ENCODE measurements around the gene AGPS. TPM values are rescaled to one million over a fixed set of nuclear protein-coding genes. Genes with fewer than 3 reads are reported as not detected.

AGPS gene
- total and polyA plus RNA-seq, 2 donors (not counting 1 experiment from before 2014, with no cell fraction given), result 2.2 to 25.5 TPM

- TF ChIP-seq EZH2 (IDR thresholded peaks at IDR 0.05; ENCODE audit: borderline replicate concordance, insufficient read depth, low read depth, low read length, poor library complexity, severe bottlenecking), result no peak
- no peak overlapping the region for H3K4me2 ChIP-seq (replicated peaks; ENCODE audit: low read depth, low read length, poor library complexity, severe bottlenecking)
- ChIA-PET CTCF (no interaction called here), POLR2A (no interaction called here)
- H3K9me3 Mint-ChIP-seq (ENCODE audit: insufficient read depth), result no peaks in the 10 kb centered on the region
- no peaks in the 10 kb centered on the region for H3K4me1 ChIP-seq (ENCODE audit: control insufficient read depth in 2 of 2, insufficient read depth in 2 of 2, low read length in 2 of 2)
- H3K9me3 ChIP-seq (ENCODE audit: control extremely low read depth in 1 of 3, control insufficient read depth in 2 of 3, insufficient read depth in 1 of 3, low read length in 2 of 3), result no peaks in the 10 kb centered on the region
- H4K20me1 ChIP-seq (ENCODE audit: control insufficient read depth, insufficient read depth, low read length, poor library complexity, severe bottlenecking), result no peaks in the 10 kb centered on the region
- DNase-seq (no peak), ATAC-seq (ENCODE audit: low read depth) (no peak)
- WGBS (ENCODE audit: insufficient coverage), result no CpG with 5 or more reads among the region's 2 CpGs
- H2AFZ ChIP-seq (ENCODE audit: insufficient read depth, low read depth, low read length, poor library complexity, severe bottlenecking), result no peak overlapping the region
- H3K9ac ChIP-seq (ENCODE audit: low read length), result no peak overlapping the region
- H3K4me3 Mint-ChIP-seq, result no peak overlapping the region
- no peak overlapping the region for H3K27ac ChIP-seq (ENCODE audit: low read length in 2 of 2)
- H3K27me3 ChIP-seq (replicated peaks in 1 of 4; ENCODE audit: control extremely low read depth in 1 of 4, control insufficient read depth in 3 of 4, insufficient read depth in 4 of 4, low read length in 3 of 4), result no peaks in the 10 kb centered on the region
- H3K36me3 ChIP-seq (replicated peaks in 1 of 2; ENCODE audit: control extremely low read depth in 1 of 2, control insufficient read depth in 1 of 2, extremely low read depth in 1 of 2, insufficient read depth in 2 of 2, low read length in 1 of 2), result no peaks in the 10 kb centered on the region
- intact Hi-C loops (cut with micrococcal nuclease), result no loop called here
- H3K27me3 Mint-ChIP-seq, result no peaks in the 10 kb centered on the region
- H3K79me2 ChIP-seq (ENCODE audit: control insufficient read depth, insufficient read depth, low read length), result no peaks in the 10 kb centered on the region
- no peaks in the 10 kb centered on the region for H3K4me1 Mint-ChIP-seq
- no peak overlapping the region for H3K4me3 ChIP-seq (ENCODE audit: control extremely low read depth in 1 of 5, extremely low read depth in 1 of 5, insufficient read depth in 1 of 5, low read depth in 2 of 5, low read length in 4 of 5)
- H3K27ac Mint-ChIP-seq, result no peak overlapping the region
These were observed 7.4 kb upstream of the AGPS start for GRCh38 chr2:177385151-177385550.

GRCh38 chr2:177391822-177392372 is 676 bp upstream of the AGPS start:
- Mint-ChIP-seq H3K9me3 (ENCODE audit: insufficient read depth) (no peaks in the 10 kb centered on the region), H3K4me3 (peak overlapping the region; percentile 91), H3K27me3 (no peaks in the 10 kb centered on the region), H3K27ac (peak overlapping the region; percentile 75), H3K4me1 (peaks cover 40% of the 10 kb centered on the region)
- CTCF ChIA-PET, result interaction anchor here (1.0 to 4.9 kb wide), 6 partner anchors 21 to 227 kb away, joined by 4 to 35 read pairs (median 12); partner anchors contain the start of gene NFE2L2
- POLR2A ChIA-PET, result interaction anchor here (1.0 kb wide), 2 partner anchors 128 to 140 kb away, joined by 5 read pairs; no protein-coding TSS in a partner anchor
- Histone ChIP-seq H3K27ac (ENCODE audit: low read length in 2 of 2) (peak overlapping the region in 1 of 2 donors; percentile 47), H3K27me3 (replicated peaks in 1 of 4; ENCODE audit: control extremely low read depth in 1 of 4, control insufficient read depth in 3 of 4, insufficient read depth in 4 of 4, low read length in 3 of 4) (no peaks in the 10 kb centered on the region), H3K9me3 (ENCODE audit: control extremely low read depth in 1 of 3, control insufficient read depth in 2 of 3, insufficient read depth in 1 of 3, low read length in 2 of 3) (no peaks in the 10 kb centered on the region), H3K4me2 (replicated peaks; ENCODE audit: low read depth, low read length, poor library complexity, severe bottlenecking) (peak overlapping the region; percentile 93), H3K4me3 (ENCODE audit: control extremely low read depth in 1 of 5, extremely low read depth in 1 of 5, insufficient read depth in 1 of 5, low read depth in 2 of 5, low read length in 4 of 5) (peak overlapping the region; percentile 39 to 83 (median 77)), H3K36me3 (replicated peaks in 1 of 2; ENCODE audit: control extremely low read depth in 1 of 2, control insufficient read depth in 1 of 2, extremely low read depth in 1 of 2, insufficient read depth in 2 of 2, low read length in 1 of 2) (no peaks in the 10 kb centered on the region), H2AFZ (ENCODE audit: insufficient read depth, low read depth, low read length, poor library complexity, severe bottlenecking) (peak overlapping the region; percentile 93), H3K4me1 (ENCODE audit: control insufficient read depth in 2 of 2, insufficient read depth in 2 of 2, low read length in 2 of 2) (peaks cover 19 to 28% of the 10 kb centered on the region in 2 donors), H4K20me1 (ENCODE audit: control insufficient read depth, insufficient read depth, low read length, poor library complexity, severe bottlenecking) (no peaks in the 10 kb centered on the region), H3K79me2 (ENCODE audit: control insufficient read depth, insufficient read depth, low read length) (peaks cover 46% of the 10 kb centered on the region), H3K9ac (ENCODE audit: low read length) (peak overlapping the region; percentile 92)
- DNase-seq (no peak), ATAC-seq (ENCODE audit: low read depth) (no peak)
- no peak for TF ChIP-seq EZH2 (IDR thresholded peaks at IDR 0.05; ENCODE audit: borderline replicate concordance, insufficient read depth, low read depth, low read length, poor library complexity, severe bottlenecking)
- TF ChIP-seq CTCF (IDR thresholded peaks at IDR 0.05), result no peak
- WGBS (ENCODE audit: insufficient coverage), result 100% methylated on average over 1 of the region's 4 CpGs
- intact Hi-C loops (cut with micrococcal nuclease), result loop anchor here (1.0 to 5.0 kb wide), 4 partner anchors 40 to 225 kb away; partner anchors contain the start of gene NFE2L2

Measured in B cell (primary cell).